ENCODE results near the gene ARHGAP6. TPM values are rescaled to one million over a fixed set of nuclear protein-coding genes. Genes with fewer than 3 reads are reported as not detected.

The ARHGAP6 gene
- total RNA-seq, 1 donor from 2014 or later: 1.2 TPM

DNA sequence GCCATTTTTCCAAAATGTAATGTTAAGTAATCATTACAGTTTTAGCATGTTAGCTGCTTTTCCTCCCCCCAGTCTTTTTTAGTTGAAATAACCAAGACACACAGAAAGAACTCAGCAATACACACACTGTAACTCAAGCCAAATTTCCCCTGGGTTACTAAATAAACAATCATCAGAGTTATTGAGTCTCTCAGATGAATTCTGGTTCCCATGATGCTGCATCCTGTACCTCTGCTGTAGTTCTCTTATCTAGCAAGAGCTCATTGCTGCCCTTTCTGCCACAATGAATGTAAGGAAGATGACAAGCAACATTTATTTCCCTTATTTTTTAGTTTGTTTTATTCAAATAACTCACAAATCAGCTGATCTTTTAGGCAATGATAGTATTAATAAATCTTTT lies 185.1 kb downstream of the ARHGAP6 start:
- Mint-ChIP-seq H3K27me3 (ENCODE audit: insufficient read depth, low read depth) (peaks cover 2% of the 10 kb centered on the region), H3K4me1 (peaks cover 23% of the 10 kb centered on the region), H3K27ac (no peak overlapping the region), H3K4me3 (no peak overlapping the region), H3K36me3 (no peaks in the 10 kb centered on the region), H3K9me3 (no peaks in the 10 kb centered on the region)
- no peak overlapping the region for H3K27ac ChIP-seq
- TF ChIP-seq, protein P1, sequence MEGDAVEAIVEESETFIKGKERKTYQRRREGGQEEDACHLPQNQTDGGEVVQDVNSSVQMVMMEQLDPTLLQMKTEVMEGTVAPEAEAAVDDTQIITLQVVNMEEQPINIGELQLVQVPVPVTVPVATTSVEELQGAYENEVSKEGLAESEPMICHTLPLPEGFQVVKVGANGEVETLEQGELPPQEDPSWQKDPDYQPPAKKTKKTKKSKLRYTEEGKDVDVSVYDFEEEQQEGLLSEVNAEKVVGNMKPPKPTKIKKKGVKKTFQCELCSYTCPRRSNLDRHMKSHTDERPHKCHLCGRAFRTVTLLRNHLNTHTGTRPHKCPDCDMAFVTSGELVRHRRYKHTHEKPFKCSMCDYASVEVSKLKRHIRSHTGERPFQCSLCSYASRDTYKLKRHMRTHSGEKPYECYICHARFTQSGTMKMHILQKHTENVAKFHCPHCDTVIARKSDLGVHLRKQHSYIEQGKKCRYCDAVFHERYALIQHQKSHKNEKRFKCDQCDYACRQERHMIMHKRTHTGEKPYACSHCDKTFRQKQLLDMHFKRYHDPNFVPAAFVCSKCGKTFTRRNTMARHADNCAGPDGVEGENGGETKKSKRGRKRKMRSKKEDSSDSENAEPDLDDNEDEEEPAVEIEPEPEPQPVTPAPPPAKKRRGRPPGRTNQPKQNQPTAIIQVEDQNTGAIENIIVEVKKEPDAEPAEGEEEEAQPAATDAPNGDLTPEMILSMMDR (IDR thresholded peaks at IDR 0.05): no peak
- no peak for TF ChIP-seq EZH2phosphoT487 (IDR thresholded peaks at IDR 0.05)
- TF ChIP-seq EZH2 (IDR thresholded peaks at IDR 0.05): no peak
- H2AFZ ChIP-seq (replicated peaks): no peak overlapping the region
- H3K27me3 ChIP-seq: no peaks in the 10 kb centered on the region
- H3F3A ChIP-seq (ENCODE audit: low read depth): no peaks in the 10 kb centered on the region
- no peaks in the 10 kb centered on the region for H3K36me3 ChIP-seq
- no peak overlapping the region for H3K9ac ChIP-seq
- no peaks in the 10 kb centered on the region for H4K20me1 ChIP-seq (ENCODE audit: low read depth)
- no peak overlapping the region for H3K4me3 ChIP-seq
- H3K9me3 ChIP-seq (ENCODE audit: low read depth): no peaks in the 10 kb centered on the region
- no peak for DNase-seq (ENCODE audit: low spot score)
- no peak overlapping the region for H3K4me2 ChIP-seq
- H3K4me1 ChIP-seq: no peaks in the 10 kb centered on the region
- no peaks in the 10 kb centered on the region for H3K79me2 ChIP-seq (ENCODE audit: low read depth)

DNA sequence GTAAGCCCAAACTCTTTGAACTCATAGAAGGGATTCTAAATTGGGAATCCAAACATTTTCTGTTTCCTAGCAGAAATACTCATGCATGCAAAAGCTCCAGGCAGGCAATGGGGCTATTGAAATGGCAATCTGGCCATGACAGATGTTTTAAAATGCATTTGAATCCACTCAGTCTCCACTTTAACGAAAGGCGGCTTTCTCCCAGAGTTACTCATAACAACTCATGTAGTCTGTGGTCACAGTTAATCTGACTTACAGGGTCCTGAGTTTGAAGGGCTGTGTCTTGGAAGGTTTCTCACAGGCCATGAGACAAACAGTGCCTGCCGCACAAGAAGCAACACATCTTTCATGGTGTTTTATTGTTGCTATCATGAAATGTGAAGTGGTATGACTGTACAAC lies 186.8 kb downstream of the ARHGAP6 start:
- H3K9me3 ChIP-seq (ENCODE audit: low read depth): no peaks in the 10 kb centered on the region
- H3K27me3 Mint-ChIP-seq (ENCODE audit: insufficient read depth, low read depth): peaks cover 2% of the 10 kb centered on the region
- H3K27ac Mint-ChIP-seq: peak overlapping the region; percentile 70
- H3K36me3 Mint-ChIP-seq: no peaks in the 10 kb centered on the region
- H3K4me2 ChIP-seq: no peak overlapping the region
- no peaks in the 10 kb centered on the region for H3K4me1 ChIP-seq
- H3K27me3 ChIP-seq: no peaks in the 10 kb centered on the region
- no peaks in the 10 kb centered on the region for H3F3A ChIP-seq (ENCODE audit: low read depth)
- no peak overlapping the region for H3K9ac ChIP-seq
- no peak overlapping the region for H3K4me3 ChIP-seq
- H3K4me1 Mint-ChIP-seq: peaks cover 23% of the 10 kb centered on the region
- H3K36me3 ChIP-seq: no peaks in the 10 kb centered on the region
- DNase-seq (ENCODE audit: low spot score): no peak
- no peaks in the 10 kb centered on the region for H3K9me3 Mint-ChIP-seq
- H2AFZ ChIP-seq (replicated peaks): no peak overlapping the region
- TF ChIP-seq, protein P1 (IDR thresholded peaks at IDR 0.05): no peak
- TF ChIP-seq EZH2phosphoT487 (IDR thresholded peaks at IDR 0.05): no peak
- TF ChIP-seq EZH2 (IDR thresholded peaks at IDR 0.05): no peak
- H3K79me2 ChIP-seq (ENCODE audit: low read depth): no peaks in the 10 kb centered on the region
- no peak overlapping the region for H3K27ac ChIP-seq
- H3K4me3 Mint-ChIP-seq: no peak overlapping the region
- no peaks in the 10 kb centered on the region for H4K20me1 ChIP-seq (ENCODE audit: low read depth)

DNA sequence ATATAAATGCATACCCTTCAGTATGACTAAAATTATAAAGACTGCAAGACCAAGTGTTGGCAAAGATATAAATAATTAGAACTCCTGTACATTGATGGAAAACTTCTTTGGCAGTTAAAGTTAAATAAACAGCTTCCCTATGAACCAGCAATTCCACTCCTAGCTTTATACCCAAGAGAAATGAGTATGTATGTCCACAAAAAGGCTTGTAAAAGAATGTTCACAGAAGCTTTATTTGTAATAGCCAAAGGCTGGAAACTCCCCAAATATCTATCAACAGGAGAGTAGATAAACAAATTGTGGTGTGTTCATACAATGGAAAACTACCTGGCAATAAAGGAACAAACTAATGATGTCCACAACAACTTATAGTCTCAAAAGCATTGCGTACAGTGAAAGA lies 187.7 kb downstream of the ARHGAP6 start:
- Mint-ChIP-seq H3K36me3 (no peaks in the 10 kb centered on the region), H3K4me1 (peaks cover 23% of the 10 kb centered on the region), H3K9me3 (no peaks in the 10 kb centered on the region), H3K27ac (peak overlapping the region; percentile 81), H3K4me3 (no peak overlapping the region), H3K27me3 (ENCODE audit: insufficient read depth, low read depth) (peaks cover 2% of the 10 kb centered on the region)
- no peak for DNase-seq (ENCODE audit: low spot score)
- no peaks in the 10 kb centered on the region for H3K79me2 ChIP-seq (ENCODE audit: low read depth)
- H3K9me3 ChIP-seq (ENCODE audit: low read depth): no peaks in the 10 kb centered on the region
- H4K20me1 ChIP-seq (ENCODE audit: low read depth): no peaks in the 10 kb centered on the region
- no peaks in the 10 kb centered on the region for H3F3A ChIP-seq (ENCODE audit: low read depth)
- H3K36me3 ChIP-seq: no peaks in the 10 kb centered on the region
- H3K4me2 ChIP-seq: no peak overlapping the region
- no peak overlapping the region for H3K9ac ChIP-seq
- no peaks in the 10 kb centered on the region for H3K27me3 ChIP-seq
- TF ChIP-seq EZH2phosphoT487 (IDR thresholded peaks at IDR 0.05) (no peak), EZH2 (IDR thresholded peaks at IDR 0.05) (no peak)
- TF ChIP-seq, protein P1 (IDR thresholded peaks at IDR 0.05): no peak
- H2AFZ ChIP-seq (replicated peaks): no peak overlapping the region
- no peaks in the 10 kb centered on the region for H3K4me1 ChIP-seq
- no peak overlapping the region for H3K4me3 ChIP-seq
- no peak overlapping the region for H3K27ac ChIP-seq

Data from neural progenitor cell (in vitro differentiated cells).